MCF 10A (cell line): ENCODE measurements around the gene MAP2K5. TPM values are rescaled to one million over a fixed set of nuclear protein-coding genes. Genes with fewer than 3 reads are reported as not detected.

ENCODE experiments used
- BruUV-seq: library from RNA; stranded (reverse); fragments of 400-500 nt; replicated peaks from 2 replicates; lab custom pipeline; 2021; lab: Mats Ljungman, UMichigan
- CTCF ChIA-PET: fragments of 300-600 bp; sonication (Branson Sonifier 250); formaldehyde crosslinking; extraction: SDS; loops from one replicate; lab custom pipeline; 2021; ENCODE audit warnings: antibody characterized with exemption, inconsistent platforms; lab: Yijun Ruan, JAX
- POLR2A ChIA-PET: fragments of 300-600, 350-650 bp; sonication (Branson Sonifier 250); formaldehyde crosslinking; extraction: SDS; loops from one replicate; lab custom pipeline; 2020; ENCODE audit warnings: antibody characterized with exemption, inconsistent platforms; lab: Yijun Ruan, JAX
- DNase-seq: peaks from one replicate; pipeline ENCODE4 v3.0.0-alpha.2; 2018; ENCODE audit not compliant: unreplicated experiment
- H3K27ac Mint-ChIP-seq: one replicate; pipeline ENCODE4 v1.8.0; 2022; ENCODE audit warnings: mild to moderate bottlenecking, low read depth, mixed read lengths; ENCODE audit not compliant: unreplicated experiment
- H3K27me3 Mint-ChIP-seq: one replicate; pipeline ENCODE4 v1.8.0; 2022; ENCODE audit warnings: mixed read lengths; ENCODE audit not compliant: insufficient read depth, unreplicated experiment
- H3K36me3 Mint-ChIP-seq: one replicate; pipeline ENCODE4 v1.8.0; 2022; ENCODE audit warnings: mild to moderate bottlenecking, moderate library complexity, mixed read lengths; ENCODE audit not compliant: insufficient read depth, unreplicated experiment
- H3K4me1 Mint-ChIP-seq: one replicate; pipeline ENCODE4 v1.8.0; 2022; ENCODE audit warnings: mixed read lengths; ENCODE audit not compliant: insufficient read depth, unreplicated experiment
- H3K4me3 Mint-ChIP-seq: one replicate; pipeline ENCODE4 v1.8.0; 2022; ENCODE audit warnings: mild to moderate bottlenecking, moderate library complexity, mixed read lengths; ENCODE audit not compliant: unreplicated experiment
- H3K9me3 Mint-ChIP-seq: one replicate; pipeline ENCODE4 v1.8.0; 2022; ENCODE audit warnings: mixed read lengths; ENCODE audit not compliant: unreplicated experiment
- CTCF ChIP-seq: fragments of 200-600 bp; IDR thresholded peaks from one replicate; pipeline ENCODE4 v1.8.0; 2022; ENCODE audit warnings: antibody characterized with exemption, mild to moderate bottlenecking; ENCODE audit not compliant: unreplicated experiment
- intact Hi-C: fragments of 100-400 bp; cut with micrococcal nuclease; formaldehyde crosslinking; loops from 2 replicates; pipeline ENCODE4 v1.14.1; 2022
- total RNA-seq: library from RNA; stranded (reverse); gene quantifications from 2 replicates; pipeline ENCODE4 v1.2.3, GENCODE V29; 2022

Gene MAP2K5
- total RNA-seq, 1 experiment from 2014 or later: 24.4 TPM

- no peak for TF ChIP-seq CTCF
- H3K4me1 Mint-ChIP-seq: no peaks in the 10 kb centered on the region
- ChIA-PET POLR2A (no interaction called here), CTCF (no interaction called here)
- H3K36me3 Mint-ChIP-seq: peaks cover 40% of the 10 kb centered on the region
- no peaks in the 10 kb centered on the region for H3K27me3 Mint-ChIP-seq
- H3K27ac Mint-ChIP-seq: no peak overlapping the region
- H3K9me3 Mint-ChIP-seq: no peaks in the 10 kb centered on the region
- no peak overlapping the region for H3K4me3 Mint-ChIP-seq
- no peak for DNase-seq
- intact Hi-C loops: no loop called here
- BruUV-seq: no TSS peak
These were observed 49.7 kb downstream of the MAP2K5 start for GRCh38 chr15:67592245-67592644.

GRCh38 chr15:67593562-67593961, 51.1 kb downstream of the MAP2K5 start:
- Mint-ChIP-seq H3K27me3 (no peaks in the 10 kb centered on the region), H3K27ac (no peak overlapping the region), H3K36me3 (peaks cover 28% of the 10 kb centered on the region), H3K9me3 (no peaks in the 10 kb centered on the region), H3K4me3 (no peak overlapping the region), H3K4me1 (no peaks in the 10 kb centered on the region)
- ChIA-PET POLR2A (no interaction called here), CTCF (no interaction called here)
- no TSS peak for BruUV-seq
- intact Hi-C loops: no loop called here
- TF ChIP-seq CTCF: no peak
- no peak for DNase-seq

- Mint-ChIP-seq H3K4me1 (no peaks in the 10 kb centered on the region), H3K4me3 (no peak overlapping the region), H3K27me3 (no peaks in the 10 kb centered on the region), H3K36me3 (peaks cover 21% of the 10 kb centered on the region), H3K9me3 (no peaks in the 10 kb centered on the region), H3K27ac (no peak overlapping the region)
- ChIA-PET CTCF (no interaction called here), POLR2A (no interaction called here)
- DNase-seq: no peak
- intact Hi-C loops: no loop called here
- BruUV-seq: no TSS peak
- TF ChIP-seq CTCF: no peak
These were observed 52.3 kb downstream of the MAP2K5 start for GRCh38 chr15:67594770-67595169.

- no peak for DNase-seq
- no TSS peak for BruUV-seq
- H3K27ac Mint-ChIP-seq: no peak overlapping the region
- ChIA-PET CTCF (no interaction called here), POLR2A (interaction anchor here (0.6 kb wide), 1 partner anchor 1772 kb away, joined by 4 read pairs; no protein-coding TSS in a partner anchor)
- peaks cover 20% of the 10 kb centered on the region for H3K36me3 Mint-ChIP-seq
- no peaks in the 10 kb centered on the region for H3K27me3 Mint-ChIP-seq
- intact Hi-C loops: no loop called here
- H3K4me3 Mint-ChIP-seq: no peak overlapping the region
- TF ChIP-seq CTCF: no peak
- no peaks in the 10 kb centered on the region for H3K9me3 Mint-ChIP-seq
- H3K4me1 Mint-ChIP-seq: no peaks in the 10 kb centered on the region
These were observed 53.1 kb downstream of the MAP2K5 start for GRCh38 chr15:67595572-67595971.
